Ovary (tissue), 3 donors: Measurements from ENCODE around the gene MT1X.

ENCODE experiments used
- EP300 ChIP-seq: sonication (generic); formaldehyde crosslinking; IDR thresholded peaks from one replicate; pipeline ENCODE4 v1.6.1; 2017; ENCODE audit warnings: antibody characterized with exemption
- POLR2A ChIP-seq: fragments of 450-650 bp; IDR thresholded peaks from one replicate; pipeline ENCODE4 v1.6.1; 2017; ENCODE audit warnings: antibody characterized with exemption, mild to moderate bottlenecking, moderate library complexity
- TF ChIP-seq, protein P1 (sequence below), 3 donors: fragments of 450-650 bp in 2 of 3; fragments of 200-600 bp in 1 of 3; IDR thresholded peaks; one replicate each; pipeline versions ENCODE4 v1.5.1 to v1.8.0; 2016 to 2022; ENCODE audit warnings: antibody characterized with exemption in 3 of 3, mild to moderate bottlenecking in 1 of 3
- donor health status: DM: no; HTN: no; CAD: no.

- TF ChIP-seq, protein P1, sequence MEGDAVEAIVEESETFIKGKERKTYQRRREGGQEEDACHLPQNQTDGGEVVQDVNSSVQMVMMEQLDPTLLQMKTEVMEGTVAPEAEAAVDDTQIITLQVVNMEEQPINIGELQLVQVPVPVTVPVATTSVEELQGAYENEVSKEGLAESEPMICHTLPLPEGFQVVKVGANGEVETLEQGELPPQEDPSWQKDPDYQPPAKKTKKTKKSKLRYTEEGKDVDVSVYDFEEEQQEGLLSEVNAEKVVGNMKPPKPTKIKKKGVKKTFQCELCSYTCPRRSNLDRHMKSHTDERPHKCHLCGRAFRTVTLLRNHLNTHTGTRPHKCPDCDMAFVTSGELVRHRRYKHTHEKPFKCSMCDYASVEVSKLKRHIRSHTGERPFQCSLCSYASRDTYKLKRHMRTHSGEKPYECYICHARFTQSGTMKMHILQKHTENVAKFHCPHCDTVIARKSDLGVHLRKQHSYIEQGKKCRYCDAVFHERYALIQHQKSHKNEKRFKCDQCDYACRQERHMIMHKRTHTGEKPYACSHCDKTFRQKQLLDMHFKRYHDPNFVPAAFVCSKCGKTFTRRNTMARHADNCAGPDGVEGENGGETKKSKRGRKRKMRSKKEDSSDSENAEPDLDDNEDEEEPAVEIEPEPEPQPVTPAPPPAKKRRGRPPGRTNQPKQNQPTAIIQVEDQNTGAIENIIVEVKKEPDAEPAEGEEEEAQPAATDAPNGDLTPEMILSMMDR (IDR thresholded peaks at IDR 0.05), result no peak
- TF ChIP-seq POLR2A (no peak), EP300 (no peak)
These were observed 11.7 kb upstream of the MT1X start for GRCh38 chr16:56670620-56670934.
